ENCODE measurements around the gene GPR158.

Gene GPR158

DNA sequence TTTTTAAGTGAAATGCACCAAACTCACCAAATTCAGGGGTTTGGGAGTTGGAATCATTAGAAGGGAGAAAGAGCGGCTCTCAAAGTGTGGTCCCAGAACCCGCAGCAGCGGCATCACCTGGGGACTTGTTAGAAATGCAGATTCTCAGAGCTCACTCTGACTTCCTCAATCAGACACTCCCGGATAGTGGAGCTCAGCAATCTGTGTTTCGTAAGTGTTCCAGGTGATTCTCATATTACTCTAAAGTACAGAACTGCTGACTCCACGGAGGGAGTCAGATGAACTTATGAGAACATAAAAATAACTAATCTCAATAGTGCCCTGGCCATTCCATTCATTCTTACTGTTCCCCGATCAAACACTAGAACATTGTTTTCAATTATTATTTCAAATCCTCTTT, 400.5 kb downstream of the GPR158 start:
- DNase-seq (ENCODE audit: low read depth, low spot score): no peak
- TF ChIP-seq, protein P1, sequence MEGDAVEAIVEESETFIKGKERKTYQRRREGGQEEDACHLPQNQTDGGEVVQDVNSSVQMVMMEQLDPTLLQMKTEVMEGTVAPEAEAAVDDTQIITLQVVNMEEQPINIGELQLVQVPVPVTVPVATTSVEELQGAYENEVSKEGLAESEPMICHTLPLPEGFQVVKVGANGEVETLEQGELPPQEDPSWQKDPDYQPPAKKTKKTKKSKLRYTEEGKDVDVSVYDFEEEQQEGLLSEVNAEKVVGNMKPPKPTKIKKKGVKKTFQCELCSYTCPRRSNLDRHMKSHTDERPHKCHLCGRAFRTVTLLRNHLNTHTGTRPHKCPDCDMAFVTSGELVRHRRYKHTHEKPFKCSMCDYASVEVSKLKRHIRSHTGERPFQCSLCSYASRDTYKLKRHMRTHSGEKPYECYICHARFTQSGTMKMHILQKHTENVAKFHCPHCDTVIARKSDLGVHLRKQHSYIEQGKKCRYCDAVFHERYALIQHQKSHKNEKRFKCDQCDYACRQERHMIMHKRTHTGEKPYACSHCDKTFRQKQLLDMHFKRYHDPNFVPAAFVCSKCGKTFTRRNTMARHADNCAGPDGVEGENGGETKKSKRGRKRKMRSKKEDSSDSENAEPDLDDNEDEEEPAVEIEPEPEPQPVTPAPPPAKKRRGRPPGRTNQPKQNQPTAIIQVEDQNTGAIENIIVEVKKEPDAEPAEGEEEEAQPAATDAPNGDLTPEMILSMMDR (IDR thresholded peaks at IDR 0.05; ENCODE audit: insufficient read depth, low read length, missing control alignments): no peak
- ChIA-PET POLR2A (no interaction called here), CTCF (no interaction called here)
- H3K4me3 ChIP-seq (ENCODE audit: low read depth, low read length): no peak overlapping the region

DNA sequence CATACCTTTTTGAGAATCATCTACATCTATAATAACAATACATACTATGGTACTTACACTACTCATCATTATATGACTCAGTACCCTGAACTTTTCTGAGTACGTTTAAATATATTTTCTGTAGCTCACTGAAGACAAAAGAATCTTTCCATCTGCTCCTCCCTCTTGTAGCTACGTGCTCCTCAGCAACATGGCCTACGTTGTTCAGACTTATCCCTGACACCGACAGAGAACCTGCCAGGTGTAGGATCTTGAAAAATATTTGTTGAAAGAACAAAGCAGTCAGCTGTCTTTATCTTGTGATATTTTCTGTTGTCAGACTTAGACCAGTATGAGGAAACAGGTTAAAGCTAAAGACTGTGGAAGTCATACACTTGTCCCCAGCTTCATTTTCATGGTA, 403.3 kb downstream of the GPR158 start:
- TF ChIP-seq, protein P1 (IDR thresholded peaks at IDR 0.05; ENCODE audit: insufficient read depth, low read length, missing control alignments): no peak
- H3K4me3 ChIP-seq (ENCODE audit: low read depth, low read length): no peak overlapping the region
- ChIA-PET CTCF (no interaction called here), POLR2A (no interaction called here)
- no peak for DNase-seq (ENCODE audit: low read depth, low spot score)

GRCh38 chr10:25582961-25583360, 408.2 kb downstream of the GPR158 start:
- POLR2A ChIA-PET: no interaction called here
- CTCF ChIA-PET: no interaction called here
- no peak overlapping the region for H3K4me3 ChIP-seq (ENCODE audit: low read depth, low read length)
- TF ChIP-seq, protein P1 (IDR thresholded peaks at IDR 0.05; ENCODE audit: insufficient read depth, low read length, missing control alignments): no peak
- DNase-seq (ENCODE audit: low read depth, low spot score): no peak

- no peak overlapping the region for H3K4me3 ChIP-seq (ENCODE audit: low read depth, low read length)
- DNase-seq (ENCODE audit: low read depth, low spot score): no peak
- TF ChIP-seq, protein P1 (IDR thresholded peaks at IDR 0.05; ENCODE audit: insufficient read depth, low read length, missing control alignments): no peak
- POLR2A ChIA-PET: no interaction called here
- CTCF ChIA-PET: no interaction called here
Measured at GRCh38 chr10:25600651-25601050, 425.9 kb downstream of the GPR158 start.

GRCh38 chr10:25604591-25604990, 429.8 kb downstream of the GPR158 start:
- no peak for DNase-seq (ENCODE audit: low read depth, low spot score)

DNA sequence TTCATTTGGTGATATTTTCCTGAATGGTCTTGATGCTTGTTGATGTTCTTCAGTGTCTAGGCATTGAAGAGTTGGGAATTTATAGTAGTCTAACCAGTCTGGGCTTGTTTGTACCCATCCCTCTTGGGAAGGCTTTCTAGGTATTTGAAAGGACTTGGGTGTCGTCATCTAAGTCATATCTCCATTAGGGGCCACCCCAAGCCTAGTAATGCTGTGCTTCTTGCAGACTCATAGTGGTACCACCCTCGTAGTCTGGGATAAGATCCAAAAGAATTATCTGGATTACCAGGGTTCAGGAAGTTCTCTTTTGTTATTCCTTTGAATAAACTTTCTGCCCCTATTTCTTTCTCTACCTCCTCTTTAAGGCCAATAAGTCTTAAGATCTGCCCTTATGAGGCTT, 439.9 kb downstream of the GPR158 start:
- no peak overlapping the region for H3K4me3 ChIP-seq (ENCODE audit: low read depth, low read length)
- CTCF ChIA-PET: no interaction called here
- TF ChIP-seq, protein P1 (IDR thresholded peaks at IDR 0.05; ENCODE audit: insufficient read depth, low read length, missing control alignments): no peak
- DNase-seq (ENCODE audit: low read depth, low spot score): no peak
- POLR2A ChIA-PET: no interaction called here

More at GRCh38 chr10:25604591-25604990, 429.8 kb downstream of the GPR158 start:
- TF ChIP-seq, protein P1 (IDR thresholded peaks at IDR 0.05; ENCODE audit: insufficient read depth, low read length, missing control alignments): no peak
- H3K4me3 ChIP-seq (ENCODE audit: low read depth, low read length): no peak overlapping the region
- ChIA-PET POLR2A (no interaction called here), CTCF (no interaction called here)

All from AG04449 (cell line).